GM12864 (cell line): ENCODE data around the gene OR5AK2.
A peak's percentile ranks its signal among the peaks of the same experiment; 100 is the strongest.

ENCODE experiments used
- DNase-seq: peaks from one replicate; pipeline ENCODE4 v3.0.0-alpha.2; 2011; ENCODE audit warnings: low read depth
- H3K4me3 ChIP-seq: 2 replicates; pipeline ENCODE4 v1.5.1; 2011; ENCODE audit warnings: mild to moderate bottlenecking, low read depth, low read length, control low read depth
- TF ChIP-seq, protein P1 (sequence below): IDR thresholded peaks from 2 replicates; pipeline ENCODE4 v1.5.1; 2011; ENCODE audit warnings: low read depth, mild to moderate bottlenecking, moderate library complexity, low read length, control low read depth, inconsistent platforms; ENCODE audit errors: missing control alignments

OR5AK2 gene

GRCh38 chr11:56977314-56977713, 11.4 kb upstream of the OR5AK2 start:
- no peak for DNase-seq
- no peak overlapping the region for H3K4me3 ChIP-seq
- TF ChIP-seq, protein P1, sequence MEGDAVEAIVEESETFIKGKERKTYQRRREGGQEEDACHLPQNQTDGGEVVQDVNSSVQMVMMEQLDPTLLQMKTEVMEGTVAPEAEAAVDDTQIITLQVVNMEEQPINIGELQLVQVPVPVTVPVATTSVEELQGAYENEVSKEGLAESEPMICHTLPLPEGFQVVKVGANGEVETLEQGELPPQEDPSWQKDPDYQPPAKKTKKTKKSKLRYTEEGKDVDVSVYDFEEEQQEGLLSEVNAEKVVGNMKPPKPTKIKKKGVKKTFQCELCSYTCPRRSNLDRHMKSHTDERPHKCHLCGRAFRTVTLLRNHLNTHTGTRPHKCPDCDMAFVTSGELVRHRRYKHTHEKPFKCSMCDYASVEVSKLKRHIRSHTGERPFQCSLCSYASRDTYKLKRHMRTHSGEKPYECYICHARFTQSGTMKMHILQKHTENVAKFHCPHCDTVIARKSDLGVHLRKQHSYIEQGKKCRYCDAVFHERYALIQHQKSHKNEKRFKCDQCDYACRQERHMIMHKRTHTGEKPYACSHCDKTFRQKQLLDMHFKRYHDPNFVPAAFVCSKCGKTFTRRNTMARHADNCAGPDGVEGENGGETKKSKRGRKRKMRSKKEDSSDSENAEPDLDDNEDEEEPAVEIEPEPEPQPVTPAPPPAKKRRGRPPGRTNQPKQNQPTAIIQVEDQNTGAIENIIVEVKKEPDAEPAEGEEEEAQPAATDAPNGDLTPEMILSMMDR = no peak

DNA sequence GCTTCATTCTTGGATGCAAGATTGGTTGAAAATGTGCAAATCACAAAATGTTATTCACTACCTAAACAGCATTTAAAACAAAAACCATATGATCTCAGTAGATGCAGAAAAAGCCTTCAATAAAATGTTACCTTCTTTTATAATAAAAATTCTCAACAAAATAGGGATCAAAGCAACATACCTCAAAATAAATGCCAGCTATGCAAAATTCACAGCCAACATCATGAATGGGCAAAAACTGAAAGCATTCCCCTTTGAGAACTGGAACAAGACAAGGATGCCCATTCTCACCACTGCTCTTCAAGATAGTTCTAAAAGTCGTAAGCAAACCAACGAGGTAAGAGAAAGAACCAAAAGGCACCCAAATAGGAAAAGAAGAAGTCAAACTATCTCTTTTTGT, 2.0 kb downstream of the OR5AK2 start:
- no peak overlapping the region for H3K4me3 ChIP-seq
- DNase-seq = no peak
- TF ChIP-seq, protein P1 = no peak

DNA sequence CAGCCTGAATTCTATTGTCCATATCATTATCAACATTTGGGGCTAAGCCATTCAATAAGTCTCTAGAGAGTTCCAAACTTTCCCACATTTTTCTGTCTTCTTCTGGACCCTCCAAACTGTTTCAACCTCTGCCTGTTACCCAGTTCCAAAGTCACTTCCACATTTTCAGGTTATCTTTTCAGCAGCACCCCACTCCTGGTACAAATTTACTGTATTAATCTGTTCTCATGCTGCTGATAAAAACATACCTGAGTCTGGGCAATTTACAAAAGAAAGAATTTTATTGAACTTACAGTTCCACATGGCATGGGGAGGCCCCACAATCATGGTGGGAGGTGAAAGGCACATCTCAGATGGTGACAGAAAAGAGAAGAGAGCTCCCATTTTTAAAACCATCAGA, 5.8 kb downstream of the OR5AK2 start:
- no peak overlapping the region for H3K4me3 ChIP-seq
- TF ChIP-seq, protein P1 = no peak

DNA sequence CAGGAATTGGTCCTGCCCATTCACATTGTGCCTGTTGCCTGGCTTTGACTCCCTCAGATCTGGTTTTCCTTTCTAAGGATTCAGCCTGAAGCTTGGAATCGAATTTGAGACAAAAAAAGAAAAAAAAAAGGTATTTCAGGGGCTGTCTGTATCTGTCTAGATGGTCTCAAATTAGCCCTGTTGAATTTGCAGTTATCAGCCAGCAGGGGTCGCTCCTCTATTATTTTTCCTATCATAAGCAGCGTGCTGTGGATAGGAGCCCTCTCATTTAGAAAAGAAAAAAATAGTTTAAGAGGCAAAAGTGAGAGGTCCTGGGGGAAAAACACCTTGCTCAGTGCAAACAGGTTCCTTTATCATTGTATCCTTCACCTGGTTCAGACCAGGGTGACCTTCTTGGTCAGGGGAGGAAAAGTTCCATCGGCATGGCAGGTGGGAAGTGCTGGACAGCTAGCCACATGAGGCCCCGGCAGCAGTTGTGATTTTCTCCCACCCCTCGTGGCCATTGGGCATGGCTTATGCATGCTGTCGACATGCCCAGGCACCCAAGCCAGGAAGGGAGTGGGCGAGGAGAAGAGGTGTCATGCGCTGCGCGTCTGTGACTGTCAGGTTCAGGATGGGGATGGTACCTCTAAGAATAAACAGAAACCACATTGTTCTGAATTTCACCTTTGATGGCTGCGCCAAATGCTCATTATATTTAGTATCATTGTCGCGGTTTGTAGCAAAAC, 13.1 kb downstream of the OR5AK2 start:
- TF ChIP-seq, protein P1 = peak; percentile 43
- no peak for DNase-seq
- H3K4me3 ChIP-seq = no peak overlapping the region

More for the DNA sequence above, 5.8 kb downstream of the OR5AK2 start:
- no peak for DNase-seq

GRCh38 chr11:57008373-57008772, 19.7 kb downstream of the OR5AK2 start:
- no peak for DNase-seq
- TF ChIP-seq, protein P1 = no peak
- H3K4me3 ChIP-seq = no peak overlapping the region

DNA sequence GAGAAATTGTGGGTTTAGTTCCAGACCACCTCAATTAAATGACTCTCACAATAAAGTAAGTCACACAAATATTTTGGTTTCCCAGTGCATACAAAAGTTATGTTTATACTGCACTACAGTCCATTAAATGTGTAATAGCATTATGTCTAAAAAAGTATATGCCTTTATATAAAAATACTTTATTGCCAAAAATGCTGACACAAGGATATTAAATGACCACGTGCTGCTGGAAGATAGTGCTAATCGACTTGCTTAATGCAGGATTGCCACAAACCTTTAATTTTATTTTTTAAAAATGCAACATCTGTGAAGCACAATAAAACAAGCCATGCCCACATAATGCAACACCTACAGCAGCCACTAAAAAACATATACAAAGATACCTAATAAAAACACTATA, 27.0 kb downstream of the OR5AK2 start:
- no peak overlapping the region for H3K4me3 ChIP-seq
- TF ChIP-seq, protein P1 = no peak
- no peak for DNase-seq

- H3K4me3 ChIP-seq = no peak overlapping the region
- TF ChIP-seq, protein P1 = no peak
- DNase-seq = no peak
Observed at GRCh38 chr11:57031556-57031955, 42.8 kb downstream of the OR5AK2 start.
